HUDEP-2 (cell line): ENCODE data around the gene MYO5A.
"Not testable (repeated sequence)": the region's sequence is repeated elsewhere in the genome, so short reads cannot be mapped to it uniquely, and the experiment has no call there.

Experiments used
- DNase-seq, 76 experiments: peaks; one replicate each; lab custom pipeline; 2025; ENCODE audit not compliant: unreplicated experiment in 76 of 76; lab: John Stamatoyannopoulos, UW

MYO5A gene

DNA sequence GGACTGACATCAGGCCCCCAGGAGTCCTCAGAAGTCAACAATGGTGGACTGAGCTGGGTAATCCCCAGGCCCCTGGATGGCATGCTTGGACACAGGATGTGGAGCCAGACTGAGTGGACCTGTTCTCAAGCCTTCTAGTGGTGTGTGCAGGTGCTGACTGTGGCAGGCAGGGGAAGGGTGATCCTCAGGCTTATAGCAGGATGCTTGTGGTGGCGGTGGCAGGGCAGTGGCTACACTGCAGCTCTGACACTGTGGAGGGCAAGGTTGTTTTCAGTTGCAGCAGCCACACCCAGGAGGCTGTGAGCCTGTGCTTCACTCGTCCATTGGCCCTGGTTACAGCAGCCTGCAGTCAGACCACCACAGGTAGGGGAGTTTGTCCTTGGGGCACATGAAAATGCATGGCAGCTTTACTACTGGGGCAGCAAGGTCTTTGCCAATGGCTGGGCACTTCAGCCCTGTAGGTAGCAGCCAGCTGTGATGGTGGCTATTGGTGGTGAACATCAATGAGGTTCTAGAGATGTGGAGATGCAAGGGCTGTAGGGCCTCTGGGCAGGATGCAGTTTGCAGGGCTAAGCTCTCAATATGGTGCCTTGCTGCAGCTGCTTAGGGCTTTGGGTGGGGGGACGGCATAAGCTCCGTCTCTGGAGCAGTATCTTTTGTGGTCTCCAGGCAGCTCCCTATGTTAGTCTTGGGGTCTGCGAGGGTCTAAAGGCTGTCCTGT lies 17.5 kb upstream of the MYO5A start:
- DNase-seq = no peak

DNA sequence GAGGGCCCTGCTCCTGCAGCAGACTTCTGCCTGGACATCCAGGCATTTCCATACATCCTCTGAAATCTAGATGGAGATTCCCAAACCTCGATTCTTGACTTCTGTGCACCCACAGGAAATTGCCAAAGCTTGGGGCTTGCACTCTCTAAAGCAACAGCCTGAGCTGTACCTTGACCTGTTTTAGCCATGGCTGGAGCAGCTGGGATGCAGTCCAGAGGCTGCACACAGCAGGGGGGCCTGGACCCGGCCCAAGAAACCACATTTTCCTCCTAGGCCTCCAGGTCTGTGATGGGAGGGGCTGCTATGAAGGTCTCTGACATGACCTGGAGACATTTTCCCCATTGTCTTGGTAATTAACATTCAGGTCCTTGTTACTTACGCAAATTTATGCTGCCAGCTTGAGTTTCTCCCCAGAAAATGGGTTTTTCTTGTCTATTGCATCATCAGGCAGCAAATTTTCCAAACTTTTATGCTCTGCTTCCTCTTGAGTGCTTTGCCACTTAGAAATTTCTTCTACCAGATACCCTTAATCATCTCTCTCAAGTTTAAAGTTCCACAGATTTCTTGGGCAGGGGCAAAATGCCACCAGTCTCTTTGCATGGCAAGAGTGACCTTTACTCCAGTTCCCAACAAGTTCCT lies 11.8 kb upstream of the MYO5A start:
- no peak for DNase-seq

DNA sequence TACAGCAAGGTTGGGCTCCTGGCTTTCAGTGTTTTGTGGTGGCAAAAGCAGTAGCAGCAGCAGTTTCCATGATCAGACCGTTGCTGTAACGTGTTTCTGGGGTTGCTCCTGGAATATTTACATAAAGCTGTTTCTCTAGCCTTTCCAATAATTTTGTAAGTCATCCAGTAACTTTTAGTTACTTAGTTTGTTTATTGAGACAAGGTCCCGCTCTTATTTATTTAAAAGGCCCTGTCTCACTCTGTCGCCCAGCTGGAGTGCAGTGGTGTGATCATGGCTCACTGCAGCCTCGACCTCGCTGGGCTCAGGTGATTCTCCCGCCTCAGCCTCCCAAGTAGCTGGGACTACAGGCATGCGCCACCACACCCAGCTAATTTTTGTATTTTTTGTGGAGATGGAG lies 8.8 kb upstream of the MYO5A start:
- no peak for DNase-seq

DNA sequence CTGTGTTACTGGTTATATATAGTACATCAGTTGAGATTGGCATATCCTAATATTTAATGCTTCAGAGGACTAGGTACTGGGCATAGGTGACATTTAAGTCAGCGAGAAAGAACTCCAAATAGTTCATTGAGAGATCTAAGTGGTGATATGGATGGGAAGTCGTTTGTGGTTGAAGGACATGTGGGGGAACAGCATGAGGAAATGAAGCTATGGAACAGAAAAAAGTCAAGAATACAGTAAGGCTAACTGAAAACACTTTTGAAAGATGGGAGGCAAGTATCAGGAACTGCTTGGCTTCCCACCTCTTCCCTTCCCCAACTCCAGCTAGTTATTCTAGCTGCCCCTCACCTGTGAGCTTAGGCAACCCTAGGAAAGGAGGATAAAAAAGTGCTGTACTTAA lies 3.7 kb upstream of the MYO5A start:
- no peak for DNase-seq

DNA sequence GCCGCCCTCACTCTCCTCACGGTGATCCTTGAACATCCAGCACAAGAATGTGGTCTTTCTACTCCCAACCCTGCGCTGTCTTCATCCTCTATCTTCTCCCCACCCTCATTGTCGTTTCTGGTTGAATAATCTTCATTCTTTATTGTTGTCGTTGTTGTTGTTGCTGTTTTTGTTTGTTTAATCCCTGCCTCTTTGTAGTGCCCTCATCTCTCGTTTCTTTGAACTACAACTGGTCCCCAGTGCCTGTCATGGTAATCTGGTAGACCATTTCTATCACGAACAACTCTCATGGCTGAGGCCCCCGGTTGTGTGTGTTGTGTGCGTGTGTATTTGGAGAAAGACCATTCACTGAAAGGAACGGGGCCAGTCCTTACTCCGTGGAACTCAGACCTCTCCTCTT lies 1.3 kb upstream of the MYO5A start:
- DNase-seq = no peak

DNA sequence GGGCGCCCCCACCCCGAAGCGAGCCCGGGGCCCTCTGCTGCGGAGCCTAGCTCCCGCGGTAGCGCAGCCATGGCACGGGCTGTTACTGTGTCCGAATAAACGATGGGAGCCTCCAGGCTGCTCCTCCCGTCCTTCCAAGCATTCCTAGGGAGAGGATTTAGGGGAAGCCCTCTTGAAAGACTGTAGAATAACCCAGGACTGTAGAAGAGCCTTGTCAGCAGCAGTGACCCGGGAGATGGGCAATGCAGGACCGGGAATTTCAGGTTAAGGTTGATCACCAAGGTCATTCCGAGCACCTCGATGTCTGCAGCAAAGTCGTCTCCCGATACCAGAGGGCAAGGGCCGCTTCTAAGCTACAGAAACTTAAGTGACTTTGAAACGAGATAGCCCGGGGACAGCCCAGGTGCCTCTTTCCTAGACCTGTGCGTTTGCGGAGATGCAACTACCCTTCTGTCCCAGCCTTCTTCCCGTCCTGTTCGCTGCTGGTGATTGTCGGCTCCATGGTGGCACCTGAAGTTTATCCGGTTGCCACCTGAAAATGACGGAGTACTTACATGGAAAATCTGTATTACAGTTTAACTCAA lies 753 bp upstream of the MYO5A start:
- no peak for DNase-seq

DNA sequence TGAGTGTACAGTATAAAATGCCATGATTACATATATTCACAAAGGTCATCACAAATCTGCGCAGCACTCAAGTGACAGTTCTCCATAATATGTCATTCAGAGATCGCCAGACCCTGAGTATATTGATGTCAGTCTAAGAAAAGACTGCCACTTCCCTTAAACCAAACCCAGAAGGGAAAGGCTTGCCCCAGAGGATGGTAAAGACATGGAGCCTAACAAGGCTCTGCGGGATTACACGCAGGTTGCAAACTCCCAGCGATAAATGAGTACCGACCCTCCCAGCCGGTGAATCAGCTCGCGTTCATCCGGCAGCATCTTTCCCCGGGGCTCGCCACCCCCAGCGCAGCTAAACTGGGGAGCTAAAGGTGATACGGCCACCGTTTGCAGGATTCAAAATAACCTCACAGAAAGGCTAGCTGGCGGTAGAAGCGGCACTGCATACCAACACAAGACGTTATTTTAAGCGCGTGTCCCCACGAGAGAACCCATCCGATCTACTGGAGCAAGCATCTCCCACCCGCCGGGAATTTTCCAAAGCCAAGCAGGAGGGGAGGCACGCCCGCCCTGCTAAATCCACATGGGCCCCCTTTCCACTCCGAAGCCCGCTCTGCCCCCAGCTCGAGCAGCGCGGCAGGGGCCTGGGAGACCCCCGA lies 643 bp downstream of the MYO5A start:
- no peak for DNase-seq

DNA sequence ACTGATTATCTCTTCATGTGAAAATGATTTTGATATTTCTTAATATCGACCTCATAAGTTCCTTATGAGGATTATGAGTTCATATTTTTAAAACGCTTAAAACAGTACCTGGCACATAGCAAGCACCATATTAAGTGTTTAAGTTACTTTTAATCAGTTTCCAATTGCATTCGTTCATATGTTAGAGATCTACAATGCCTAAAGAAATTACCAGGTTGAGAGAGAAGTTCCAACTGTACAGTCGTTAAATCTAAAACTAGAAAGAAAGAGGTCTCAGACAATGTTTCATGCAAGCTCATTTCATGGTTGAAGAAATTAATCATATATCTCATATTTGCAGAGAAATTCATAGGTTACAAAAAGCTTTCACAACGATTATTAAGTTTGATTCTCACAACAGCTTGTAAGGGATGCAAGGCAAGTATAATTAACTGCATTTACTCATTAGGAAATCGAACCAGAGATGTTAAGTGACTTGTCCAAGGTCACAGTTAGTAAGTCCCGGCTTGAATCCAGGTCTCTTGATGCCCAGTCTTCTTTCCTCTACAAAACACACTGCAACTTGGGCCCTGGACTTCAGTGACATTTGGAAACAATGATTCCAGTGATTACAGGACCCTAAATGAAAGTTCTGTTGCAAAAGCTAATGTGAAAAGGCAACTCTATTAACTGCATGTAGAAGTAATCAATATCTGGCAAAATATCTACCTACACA lies 1.3 kb downstream of the MYO5A start:
- DNase-seq = no peak

DNA sequence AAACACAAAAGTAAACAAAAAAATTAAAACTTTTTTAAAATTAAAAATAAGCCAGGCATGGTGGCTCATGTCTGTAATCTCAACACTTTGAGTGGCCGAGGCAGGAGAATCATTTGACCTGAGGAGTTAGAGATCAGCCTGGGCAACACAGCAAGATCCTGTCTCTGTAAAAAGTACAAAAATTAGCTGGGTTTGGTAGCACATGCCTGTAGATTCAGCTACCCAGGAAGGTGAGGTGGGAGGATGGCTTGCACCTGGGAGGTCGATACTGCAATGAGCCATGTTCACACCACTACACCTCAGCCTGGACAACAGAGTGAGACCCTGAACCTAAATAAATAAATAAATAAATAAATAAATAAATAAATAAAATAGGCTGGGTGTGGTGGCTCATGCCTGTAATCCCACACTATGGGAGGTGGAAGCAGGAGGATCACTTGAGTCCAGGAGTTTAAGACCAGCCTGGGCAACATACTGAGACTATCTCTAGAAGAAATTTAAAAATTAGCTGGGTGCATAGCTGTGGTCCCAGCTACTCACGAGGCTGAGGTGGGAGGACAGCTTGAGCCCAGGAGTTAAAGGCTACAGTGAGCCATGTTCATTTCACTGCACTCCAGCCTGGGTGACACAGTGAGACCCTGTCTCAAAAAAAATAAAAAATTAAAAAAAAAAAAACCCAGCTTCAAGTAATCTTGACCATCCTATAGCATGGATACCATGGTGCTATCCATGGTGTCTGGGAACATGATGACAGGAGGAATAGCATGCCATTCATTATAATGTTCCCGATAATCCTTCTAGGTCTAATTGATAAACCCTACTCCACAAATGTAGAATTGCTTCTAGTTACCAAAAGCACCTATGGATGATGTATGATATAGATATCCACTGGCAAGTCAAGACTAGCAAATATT lies 4.2 kb downstream of the MYO5A start:
- DNase-seq = no peak

DNA sequence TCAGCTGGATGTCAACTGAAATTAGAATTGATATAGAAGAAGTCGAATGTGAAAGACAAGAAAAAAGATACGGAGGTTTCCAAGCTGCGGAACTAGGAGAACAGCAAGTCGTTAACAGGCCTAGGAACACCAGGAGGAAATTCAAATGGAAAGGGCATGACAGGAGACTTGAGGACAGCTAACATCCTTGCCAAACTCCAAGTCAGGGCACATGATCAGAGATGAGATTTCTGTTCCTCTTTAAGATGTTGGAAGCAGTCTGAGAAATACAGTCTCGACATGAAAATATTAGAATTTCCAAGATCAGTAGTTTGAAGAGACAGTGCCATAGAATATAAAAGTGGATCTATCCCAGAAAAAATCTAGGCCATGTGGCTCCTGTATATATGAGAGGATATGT lies 5.0 kb downstream of the MYO5A start:
- DNase-seq = no peak

DNA sequence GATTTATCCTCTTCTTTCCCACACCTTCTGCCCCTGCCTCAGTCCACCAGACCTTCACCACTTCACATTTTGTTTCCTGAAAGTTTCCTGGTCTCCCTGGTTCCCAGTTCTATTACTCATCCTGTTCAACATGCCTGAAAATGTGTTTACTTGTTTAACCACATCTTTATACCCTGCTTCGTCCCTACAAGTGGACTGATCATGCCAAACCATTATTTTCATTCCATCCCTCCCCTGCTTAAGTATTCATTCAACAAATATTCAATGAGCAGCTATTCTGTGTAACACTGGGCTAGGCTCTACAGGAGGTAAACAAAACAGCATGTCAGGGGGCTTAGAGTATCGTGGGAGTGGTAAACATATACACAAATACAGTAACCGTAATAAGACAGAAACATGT lies 5.5 kb downstream of the MYO5A start:
- no peak for DNase-seq

DNA sequence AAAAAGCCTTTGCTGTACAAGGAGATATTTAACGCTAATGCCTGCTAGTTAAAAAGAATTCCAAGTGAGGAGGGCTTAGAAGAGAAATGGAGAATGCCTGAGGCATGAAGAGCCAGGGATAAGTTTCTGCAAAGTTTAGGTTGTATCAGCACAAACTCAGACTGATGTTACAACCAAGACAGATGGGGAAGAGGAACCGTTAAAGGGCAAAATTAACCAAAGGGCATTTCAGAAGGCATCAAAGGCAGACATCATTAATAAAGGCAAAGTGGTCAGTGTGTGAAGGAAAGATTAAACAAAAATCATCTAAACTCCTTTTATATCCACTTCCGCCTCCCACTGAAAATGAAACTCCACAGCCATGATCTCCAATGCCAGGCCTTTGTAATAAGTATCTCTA lies 7.0 kb downstream of the MYO5A start:
- DNase-seq = no peak

DNA sequence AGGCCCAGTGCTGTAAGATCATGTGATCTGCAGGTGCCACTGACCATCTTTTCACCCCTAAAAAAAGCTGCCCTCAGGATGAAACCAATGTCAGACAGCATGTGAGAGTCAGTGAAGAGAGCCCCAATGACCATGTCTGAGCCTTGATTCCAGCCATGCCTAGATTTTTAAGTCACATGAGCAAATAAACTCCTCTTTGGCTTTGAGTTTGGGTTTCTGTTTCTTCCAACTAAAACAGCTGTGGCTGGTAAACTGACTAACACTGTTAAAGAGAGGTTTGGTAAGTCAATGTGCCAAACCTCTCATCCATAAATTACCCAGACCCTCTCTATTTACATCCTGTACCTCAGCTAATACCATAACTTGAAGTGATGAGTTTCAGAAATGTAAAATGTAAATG lies 8.3 kb downstream of the MYO5A start:
- DNase-seq = no peak

DNA sequence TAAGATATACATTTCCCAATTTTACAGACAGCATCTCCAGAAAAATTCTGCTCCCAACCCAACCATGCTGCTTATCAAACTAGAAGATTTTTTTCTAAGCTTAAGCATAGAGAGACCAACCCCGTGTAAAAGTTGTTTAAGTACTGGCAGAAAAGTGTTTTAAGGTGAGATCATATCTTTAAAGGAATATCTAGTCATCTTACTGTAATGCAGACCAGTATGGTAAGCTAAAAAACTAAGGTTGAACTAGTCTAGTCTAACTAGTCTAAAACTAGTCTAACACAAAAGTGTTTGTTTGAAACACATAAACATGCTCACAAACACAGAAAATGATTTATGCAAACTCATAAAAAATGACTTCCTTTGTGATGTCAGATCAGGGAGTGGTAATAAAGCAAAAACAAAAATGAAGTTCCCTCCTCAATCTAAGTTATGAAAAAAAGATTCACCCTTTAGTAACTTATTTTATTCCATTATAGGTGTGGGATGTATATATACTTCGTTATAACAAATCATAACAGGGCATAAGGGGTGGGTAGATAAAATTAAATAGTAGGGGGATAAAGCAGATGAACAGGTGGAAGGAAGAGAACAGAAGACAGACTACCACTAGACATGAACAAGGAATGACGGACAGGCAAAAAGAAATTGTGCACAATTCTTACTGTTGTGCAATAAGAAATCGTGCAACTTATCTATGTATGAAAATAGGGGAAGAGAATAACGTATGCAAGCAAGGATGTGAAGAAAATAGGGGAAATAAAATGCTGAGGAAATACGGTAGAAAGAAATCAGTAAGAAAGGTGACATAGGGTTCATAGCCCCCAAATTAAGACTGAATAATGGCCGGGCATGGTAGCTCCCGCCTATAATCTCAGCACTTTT lies 10.0 kb downstream of the MYO5A start:
- DNase-seq = no peak

DNA sequence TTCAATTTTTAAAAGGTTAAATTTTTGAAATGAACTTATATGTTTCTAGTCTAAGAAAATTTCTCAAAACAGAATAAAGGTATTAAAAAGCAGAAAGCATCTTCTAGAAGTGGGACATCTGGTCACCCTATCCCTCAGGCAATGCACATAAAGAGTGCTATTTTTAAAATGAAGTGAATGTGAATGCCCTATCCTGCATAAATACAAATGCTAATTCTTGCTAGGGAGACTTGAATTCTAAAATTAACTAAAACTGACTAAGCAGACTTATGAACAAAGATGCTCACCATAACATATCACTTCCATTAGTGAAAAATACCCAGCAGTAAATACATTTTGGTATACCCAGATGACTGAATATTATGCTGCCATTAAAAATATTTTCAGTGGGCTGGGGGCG lies 11.7 kb downstream of the MYO5A start:
- no peak for DNase-seq

DNA sequence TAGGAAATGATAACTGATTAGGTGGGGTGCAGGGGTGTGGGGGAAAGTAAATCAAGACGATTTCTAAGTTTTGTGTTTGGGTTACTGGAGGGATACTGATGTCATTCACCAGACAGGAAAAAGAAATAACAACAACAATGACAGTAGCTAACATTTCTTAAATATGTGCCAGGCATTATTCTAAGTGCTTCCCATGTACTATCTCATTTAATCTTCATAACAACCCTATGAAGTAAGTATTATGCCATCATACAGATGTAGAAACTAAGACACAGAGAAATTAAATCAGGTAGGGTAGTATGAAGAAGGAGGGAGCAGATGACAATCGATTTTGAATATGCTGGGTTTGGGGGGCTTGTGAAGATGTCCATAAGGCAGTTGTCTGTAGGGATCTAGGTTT lies 13.3 kb downstream of the MYO5A start:
- DNase-seq = no peak

DNA sequence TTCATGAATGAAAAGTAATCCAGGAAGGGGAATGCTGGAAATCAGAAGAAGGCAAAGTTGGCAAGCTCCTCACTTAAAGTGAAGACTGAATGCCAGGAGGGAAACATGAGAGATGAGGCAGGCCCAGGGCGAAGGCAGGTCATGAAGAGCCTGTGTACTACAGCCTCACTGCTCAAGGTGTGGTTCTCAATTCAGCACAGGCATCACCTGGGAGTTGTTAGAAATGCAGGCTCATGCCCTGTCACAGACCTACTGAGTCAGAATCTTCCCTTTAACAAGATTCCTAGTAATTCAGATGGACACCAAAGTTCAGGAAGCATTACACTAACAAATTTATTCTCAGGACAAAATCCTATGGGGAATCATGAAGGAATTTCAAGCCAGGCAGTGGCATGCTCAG lies 14.2 kb downstream of the MYO5A start:
- DNase-seq = no peak

DNA sequence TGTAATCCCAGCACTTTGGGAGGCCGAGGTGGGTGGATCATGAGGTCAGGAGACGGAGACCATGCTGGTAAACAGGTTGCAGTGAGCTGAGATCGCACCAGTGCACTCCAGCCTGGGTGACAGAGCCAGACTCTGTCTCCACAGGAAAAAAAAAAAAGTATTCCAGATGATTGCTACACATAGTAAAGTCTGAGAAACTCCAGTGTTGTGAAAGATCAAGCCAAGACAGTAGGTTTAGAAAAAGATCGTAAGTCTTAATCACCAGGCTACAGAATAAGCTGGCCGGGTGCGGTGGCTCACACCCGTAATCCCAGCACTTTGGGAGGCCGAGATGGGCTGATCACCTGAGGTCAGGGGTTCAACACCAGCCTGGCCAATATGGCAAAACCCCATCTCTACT lies 15.8 kb downstream of the MYO5A start:
- not testable (repeated sequence) for DNase-seq

DNA sequence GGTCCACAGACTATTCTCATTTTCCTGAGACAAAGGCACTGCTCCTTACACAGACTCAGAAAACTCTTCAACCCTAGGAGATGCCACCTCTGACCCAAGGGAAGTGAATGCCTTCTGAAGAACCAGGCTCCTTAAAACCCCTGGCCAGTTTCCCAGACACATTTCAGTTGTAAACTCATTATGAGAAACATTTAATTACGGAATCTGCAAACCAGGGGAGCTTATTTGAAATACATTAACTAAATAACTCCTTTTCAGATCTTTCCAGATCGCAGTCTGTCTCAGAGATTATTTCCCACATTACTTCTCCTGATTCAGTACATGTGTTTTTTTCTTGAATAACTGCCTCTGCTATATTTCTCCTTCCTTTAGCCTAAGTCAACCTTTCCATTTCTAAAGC lies 17.6 kb downstream of the MYO5A start:
- DNase-seq = no peak
